Testis (tissue), 2 donors: ENCODE measurements around the gene CIITA.

ENCODE experiments used
- POLR2A ChIP-seq: fragments of 450-650 bp; IDR thresholded peaks from one replicate; pipeline ENCODE4 v1.6.1; 2017; ENCODE audit warnings: antibody characterized with exemption, mild to moderate bottlenecking, moderate library complexity
- TF ChIP-seq, protein P1 (sequence below), 3 experiments: fragments of 450-650 bp in 2 of 3; fragments of 200-600 bp in 1 of 3; sonication (generic) in 1 of 3; IDR thresholded peaks; one replicate each; pipeline ENCODE4 v1.5.1; 2016 to 2019; ENCODE audit warnings: antibody characterized with exemption in 3 of 3, mild to moderate bottlenecking in 2 of 3, moderate library complexity in 1 of 3

GRCh38 chr16:10951026-10951425, 74.0 kb downstream of the CIITA start:
- TF ChIP-seq, protein P1, sequence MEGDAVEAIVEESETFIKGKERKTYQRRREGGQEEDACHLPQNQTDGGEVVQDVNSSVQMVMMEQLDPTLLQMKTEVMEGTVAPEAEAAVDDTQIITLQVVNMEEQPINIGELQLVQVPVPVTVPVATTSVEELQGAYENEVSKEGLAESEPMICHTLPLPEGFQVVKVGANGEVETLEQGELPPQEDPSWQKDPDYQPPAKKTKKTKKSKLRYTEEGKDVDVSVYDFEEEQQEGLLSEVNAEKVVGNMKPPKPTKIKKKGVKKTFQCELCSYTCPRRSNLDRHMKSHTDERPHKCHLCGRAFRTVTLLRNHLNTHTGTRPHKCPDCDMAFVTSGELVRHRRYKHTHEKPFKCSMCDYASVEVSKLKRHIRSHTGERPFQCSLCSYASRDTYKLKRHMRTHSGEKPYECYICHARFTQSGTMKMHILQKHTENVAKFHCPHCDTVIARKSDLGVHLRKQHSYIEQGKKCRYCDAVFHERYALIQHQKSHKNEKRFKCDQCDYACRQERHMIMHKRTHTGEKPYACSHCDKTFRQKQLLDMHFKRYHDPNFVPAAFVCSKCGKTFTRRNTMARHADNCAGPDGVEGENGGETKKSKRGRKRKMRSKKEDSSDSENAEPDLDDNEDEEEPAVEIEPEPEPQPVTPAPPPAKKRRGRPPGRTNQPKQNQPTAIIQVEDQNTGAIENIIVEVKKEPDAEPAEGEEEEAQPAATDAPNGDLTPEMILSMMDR (IDR thresholded peaks at IDR 0.05), result no peak
- no peak for TF ChIP-seq POLR2A
